ENCODE measurements around the gene EIF5. TPM values are rescaled to one million over a fixed set of nuclear protein-coding genes. Genes with fewer than 3 reads are reported as not detected.

Gene EIF5
- total and polyA plus RNA-seq, 10 donors: 31.9 to 261 (median 202) TPM

- intact Hi-C loops (cut with DNase I; ENCODE audit: low total_unique reads): no loop called here
- 72 to 89% (median 81%) methylated on average over 1 of the region's 1 CpG for WGBS, 5 donors
- Histone ChIP-seq H3K4me3 (no peak overlapping the region), H3K27ac (no peak overlapping the region), H3K27me3 (replicated peaks in 1 of 7) (no peaks in the 10 kb centered on the region), H3K4me1 (no peaks in the 10 kb centered on the region), H3K36me3 (no peaks in the 10 kb centered on the region), H3K9me3 (peaks cover 0 to 24% (median 20%) of the 10 kb centered on the region in 8 donors)
- no peak for DNase-seq
- TF ChIP-seq POLR2A (IDR thresholded peaks at IDR 0.05): no peak
Measured at GRCh38 chr14:103362780-103363179, 28.7 kb downstream of the EIF5 start.

- intact Hi-C loops (cut with DNase I; ENCODE audit: low total_unique reads): no loop called here
- TF ChIP-seq CTCF (IDR thresholded peaks at IDR 0.05 in 8 of 11, conservative IDR thresholded peaks at IDR 0.05 in 3 of 11): no peak
- no peak for TF ChIP-seq POLR2A (IDR thresholded peaks at IDR 0.05)
- no peak for TF ChIP-seq POLR2AphosphoS5 (IDR thresholded peaks at IDR 0.05)
- Histone ChIP-seq H3K36me3 (no peaks in the 10 kb centered on the region), H3K27me3 (replicated peaks in 1 of 7) (no peaks in the 10 kb centered on the region), H3K27ac (no peak overlapping the region), H3K9me3 (peaks cover 0 to 24% (median 20%) of the 10 kb centered on the region in 8 donors), H3K4me1 (no peaks in the 10 kb centered on the region), H3K4me3 (no peak overlapping the region)
- no peak for DNase-seq
- 77 to 90% (median 85%) methylated on average over 6 of the region's 6 CpGs for WGBS, 5 donors
Measured at GRCh38 chr14:103366741-103367140, 32.7 kb downstream of the EIF5 start.

GRCh38 chr14:103367995-103368394 is 34.0 kb downstream of the EIF5 start:
- TF ChIP-seq CTCF (IDR thresholded peaks at IDR 0.05 in 8 of 11, conservative IDR thresholded peaks at IDR 0.05 in 3 of 11): no peak
- no peak for TF ChIP-seq POLR2A (IDR thresholded peaks at IDR 0.05)
- TF ChIP-seq POLR2AphosphoS5 (IDR thresholded peaks at IDR 0.05): no peak
- no peak overlapping the region for H3K27ac ChIP-seq
- peaks cover 0 to 15% (median 10%) of the 10 kb centered on the region in 8 donors for H3K9me3 ChIP-seq
- no peaks in the 10 kb centered on the region for H3K4me1 ChIP-seq
- intact Hi-C loops (cut with DNase I; ENCODE audit: low total_unique reads): no loop called here
- no peaks in the 10 kb centered on the region for H3K36me3 ChIP-seq
- 83 to 95% (median 91%) methylated on average over 4 of the region's 4 CpGs for WGBS, 5 donors
- no peaks in the 10 kb centered on the region for H3K27me3 ChIP-seq (replicated peaks in 1 of 7)
- DNase-seq: no peak
- H3K4me3 ChIP-seq: no peak overlapping the region

GRCh38 chr14:103370087-103370486 is 36.0 kb downstream of the EIF5 start:
- 91 to 96% (median 94%) methylated on average over 3 of the region's 3 CpGs for WGBS, 5 donors
- no peaks in the 10 kb centered on the region for H3K9me3 ChIP-seq
- no peaks in the 10 kb centered on the region for H3K27me3 ChIP-seq (replicated peaks in 1 of 7)
- H3K36me3 ChIP-seq: no peaks in the 10 kb centered on the region
- intact Hi-C loops (cut with DNase I; ENCODE audit: low total_unique reads): no loop called here
- no peak overlapping the region for H3K4me3 ChIP-seq
- no peaks in the 10 kb centered on the region for H3K4me1 ChIP-seq
- no peak overlapping the region for H3K27ac ChIP-seq
- DNase-seq: no peak
- TF ChIP-seq POLR2A (IDR thresholded peaks at IDR 0.05): no peak
- TF ChIP-seq POLR2AphosphoS5 (IDR thresholded peaks at IDR 0.05): no peak
- TF ChIP-seq CTCF (IDR thresholded peaks at IDR 0.05 in 8 of 11, conservative IDR thresholded peaks at IDR 0.05 in 3 of 11): no peak

GRCh38 chr14:103372017-103372416 is 38.0 kb downstream of the EIF5 start:
- Histone ChIP-seq H3K27ac (no peak overlapping the region), H3K4me1 (no peaks in the 10 kb centered on the region), H3K4me3 (no peak overlapping the region), H3K27me3 (replicated peaks in 1 of 7) (no peaks in the 10 kb centered on the region), H3K9me3 (no peaks in the 10 kb centered on the region), H3K36me3 (no peaks in the 10 kb centered on the region)
- DNase-seq: no peak
- TF ChIP-seq POLR2A (IDR thresholded peaks at IDR 0.05) (no peak), POLR2AphosphoS5 (IDR thresholded peaks at IDR 0.05) (no peak), CTCF (IDR thresholded peaks at IDR 0.05 in 8 of 11, conservative IDR thresholded peaks at IDR 0.05 in 3 of 11) (no peak)
- intact Hi-C loops (cut with DNase I; ENCODE audit: low total_unique reads): no loop called here
- WGBS, 5 donors: 55 to 89% (median 66%) methylated on average over 1 to 23 of the region's 23 CpGs
